ENCODE results near the gene OSMR.

DNA sequence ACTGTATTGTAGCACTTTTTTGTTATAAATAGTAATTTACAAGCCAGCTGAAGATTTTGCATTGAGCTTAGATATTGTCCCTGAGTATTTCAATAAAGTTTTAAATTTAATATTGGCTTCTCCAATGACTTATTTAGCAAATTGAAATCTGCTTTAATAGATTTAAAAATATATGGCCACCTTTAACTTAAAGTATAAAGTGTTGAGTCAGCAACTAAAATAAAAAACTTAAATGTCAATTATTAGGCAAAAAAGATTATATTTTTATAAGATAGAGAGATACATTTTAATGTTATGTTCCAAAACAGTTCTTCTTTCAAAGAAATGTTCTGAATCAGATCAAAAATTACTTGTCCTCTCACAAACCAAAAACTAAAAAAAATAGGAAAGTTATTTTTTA is 60.7 kb downstream of the OSMR start:
- no peak for TF ChIP-seq EZH2 (IDR thresholded peaks at IDR 0.05; ENCODE audit: insufficient read depth, poor library complexity, severe bottlenecking)
- TF ChIP-seq EZH2phosphoT487 (IDR thresholded peaks at IDR 0.05; ENCODE audit: insufficient read depth, low read depth): no peak

All from GM23248 (cell line).